HCEC 1CT (cell line): ENCODE data around the gene RBM19.
"Not testable (repeated sequence)": the region's sequence is repeated elsewhere in the genome, so short reads cannot be mapped to it uniquely, and the experiment has no call there.

Source experiments
- DNase-seq: peaks from one replicate; pipeline ENCODE4 v3.0.0-alpha.2; 2017

RBM19 gene, protein sequence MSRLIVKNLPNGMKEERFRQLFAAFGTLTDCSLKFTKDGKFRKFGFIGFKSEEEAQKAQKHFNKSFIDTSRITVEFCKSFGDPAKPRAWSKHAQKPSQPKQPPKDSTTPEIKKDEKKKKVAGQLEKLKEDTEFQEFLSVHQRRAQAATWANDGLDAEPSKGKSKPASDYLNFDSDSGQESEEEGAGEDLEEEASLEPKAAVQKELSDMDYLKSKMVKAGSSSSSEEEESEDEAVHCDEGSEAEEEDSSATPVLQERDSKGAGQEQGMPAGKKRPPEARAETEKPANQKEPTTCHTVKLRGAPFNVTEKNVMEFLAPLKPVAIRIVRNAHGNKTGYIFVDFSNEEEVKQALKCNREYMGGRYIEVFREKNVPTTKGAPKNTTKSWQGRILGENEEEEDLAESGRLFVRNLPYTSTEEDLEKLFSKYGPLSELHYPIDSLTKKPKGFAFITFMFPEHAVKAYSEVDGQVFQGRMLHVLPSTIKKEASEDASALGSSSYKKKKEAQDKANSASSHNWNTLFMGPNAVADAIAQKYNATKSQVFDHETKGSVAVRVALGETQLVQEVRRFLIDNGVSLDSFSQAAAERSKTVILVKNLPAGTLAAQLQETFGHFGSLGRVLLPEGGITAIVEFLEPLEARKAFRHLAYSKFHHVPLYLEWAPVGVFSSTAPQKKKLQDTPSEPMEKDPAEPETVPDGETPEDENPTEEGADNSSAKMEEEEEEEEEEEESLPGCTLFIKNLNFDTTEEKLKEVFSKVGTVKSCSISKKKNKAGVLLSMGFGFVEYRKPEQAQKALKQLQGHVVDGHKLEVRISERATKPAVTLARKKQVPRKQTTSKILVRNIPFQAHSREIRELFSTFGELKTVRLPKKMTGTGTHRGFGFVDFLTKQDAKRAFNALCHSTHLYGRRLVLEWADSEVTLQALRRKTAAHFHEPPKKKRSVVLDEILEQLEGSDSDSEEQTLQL

DNA sequence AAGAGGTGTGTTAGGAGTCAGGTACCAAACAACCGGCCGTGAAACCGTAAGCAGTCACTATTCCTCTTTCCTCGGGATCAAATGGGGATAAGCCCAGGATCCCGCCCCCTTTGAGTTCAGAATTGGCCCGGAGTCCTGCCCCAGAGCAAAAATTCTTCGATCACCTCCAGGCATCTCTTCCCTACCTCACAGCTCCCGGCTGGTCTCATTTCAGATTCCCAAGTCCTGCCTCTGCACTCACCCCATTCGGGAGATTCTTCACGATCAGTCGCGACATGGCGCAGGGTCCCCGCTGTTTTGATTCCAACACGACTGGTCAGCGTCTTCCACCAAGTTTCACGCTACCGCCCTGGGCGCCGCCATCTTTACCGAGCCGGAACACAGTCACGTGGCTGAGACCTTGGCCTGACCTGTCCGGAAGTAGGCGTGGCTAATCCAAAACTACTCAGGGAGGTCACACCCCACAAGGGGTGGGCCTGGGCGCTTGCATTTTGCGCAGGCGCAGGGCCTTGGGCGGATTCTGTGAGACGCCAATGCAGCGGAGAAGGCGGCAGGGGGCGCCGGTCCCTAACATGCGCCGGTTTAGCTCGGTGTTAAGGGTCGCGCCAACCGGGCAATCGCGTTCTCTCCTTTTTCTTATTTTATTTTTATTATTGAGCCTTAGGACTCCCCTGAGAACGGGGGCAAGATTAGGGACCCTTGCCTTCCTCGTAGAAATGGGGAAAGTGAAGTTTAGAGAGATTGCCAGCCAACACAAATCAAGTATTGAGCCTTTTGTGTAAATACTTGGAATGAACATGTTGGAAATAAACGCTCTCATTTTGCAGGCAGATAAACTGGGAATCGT lies at the start of gene RBM19:
RBM19 (minus strand) TSS at position 375 of the 847 bp plus-strand sequence; CDS start at position 277, 98 bp downstream.
- DNase-seq = peak; percentile 96

DNA sequence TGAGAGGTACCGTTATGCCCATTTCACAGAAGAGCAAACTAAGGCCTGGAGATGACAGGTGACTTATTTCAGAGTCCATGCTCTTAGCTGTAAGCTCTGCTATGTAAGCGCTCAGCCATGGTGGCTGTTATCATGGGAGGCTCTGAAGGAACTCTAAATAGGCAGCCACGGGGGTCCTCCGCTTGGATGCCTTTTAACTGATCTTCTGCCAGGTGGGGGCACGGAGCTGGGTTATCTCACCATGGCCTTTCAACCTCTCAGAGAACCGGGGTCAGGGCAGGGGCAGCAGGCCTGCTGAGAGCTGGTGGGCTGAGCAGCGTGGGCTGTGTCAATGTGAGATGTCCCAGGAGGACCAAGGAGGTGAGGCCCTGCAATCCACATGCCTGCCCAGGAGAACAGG lies 49.7 kb upstream of the RBM19 start:
- no peak for DNase-seq

DNA sequence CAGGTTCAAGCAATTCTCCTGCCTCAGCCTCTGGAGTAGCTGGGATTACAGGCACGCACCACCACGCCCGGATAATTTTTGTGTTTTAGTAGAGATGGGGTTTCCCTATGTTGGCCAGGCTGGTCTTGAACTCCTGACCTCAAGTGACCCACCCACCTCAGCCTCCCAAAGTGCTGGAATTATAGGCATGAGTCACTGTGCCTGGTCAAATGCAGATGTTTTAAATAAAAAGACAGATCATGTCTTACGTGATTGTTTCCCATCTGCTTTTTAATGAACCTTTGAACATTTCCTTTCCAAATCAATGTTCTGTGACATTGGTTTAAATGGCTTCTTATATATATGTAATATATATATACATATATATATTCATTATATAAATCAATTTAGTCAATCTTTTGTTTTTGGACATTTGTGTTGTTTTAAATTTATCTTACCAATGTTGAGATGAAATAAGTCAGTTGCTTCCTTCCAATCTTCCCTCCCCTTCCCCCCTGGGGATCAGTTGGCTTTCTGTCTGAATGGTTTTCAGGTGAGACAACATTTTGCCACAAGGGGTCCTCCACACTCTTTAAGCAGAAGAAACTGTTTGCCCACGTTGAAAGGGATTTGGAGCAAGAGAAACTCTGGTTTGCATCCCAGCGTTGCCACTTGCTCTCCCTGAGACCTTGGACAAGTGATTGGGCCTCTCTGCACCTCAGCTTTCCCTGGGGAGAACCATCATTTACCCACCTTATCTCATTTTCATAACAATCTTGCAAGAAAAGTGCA lies 47.6 kb upstream of the RBM19 start:
- DNase-seq = no peak

DNA sequence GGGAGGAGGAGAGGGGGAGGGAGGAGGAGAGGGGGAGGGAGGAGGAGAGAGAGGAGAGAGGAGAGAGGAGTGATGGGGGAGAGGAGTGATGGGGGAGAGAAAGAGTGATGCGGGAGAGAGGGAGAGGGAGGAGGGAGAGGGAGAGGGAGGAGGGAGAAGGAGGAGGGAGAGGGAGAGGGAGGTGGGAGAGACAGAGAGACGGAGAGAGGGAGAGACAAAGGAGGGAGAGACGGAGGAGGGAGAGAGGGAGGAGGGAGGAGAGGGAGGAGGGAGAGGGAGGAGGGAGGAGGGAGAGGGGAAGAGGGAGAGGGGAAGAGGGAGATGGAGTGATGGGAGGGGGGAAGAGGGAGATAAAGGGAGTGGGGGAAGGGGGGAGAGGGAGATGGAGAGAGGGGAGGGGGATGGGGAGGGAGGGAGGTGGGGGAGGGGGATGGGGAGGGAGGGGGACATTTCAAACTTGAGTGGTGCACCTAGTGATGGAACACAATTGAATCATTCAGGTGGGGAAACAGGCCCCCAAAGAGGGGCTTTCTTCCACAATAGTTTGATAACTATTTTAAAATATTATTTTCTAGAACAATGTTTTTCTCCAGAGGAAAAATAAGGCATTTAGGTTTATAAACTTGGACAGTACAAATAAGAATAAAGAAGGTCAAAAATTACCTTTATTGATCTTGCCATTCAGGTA lies 46.8 kb upstream of the RBM19 start:
- no peak for DNase-seq

DNA sequence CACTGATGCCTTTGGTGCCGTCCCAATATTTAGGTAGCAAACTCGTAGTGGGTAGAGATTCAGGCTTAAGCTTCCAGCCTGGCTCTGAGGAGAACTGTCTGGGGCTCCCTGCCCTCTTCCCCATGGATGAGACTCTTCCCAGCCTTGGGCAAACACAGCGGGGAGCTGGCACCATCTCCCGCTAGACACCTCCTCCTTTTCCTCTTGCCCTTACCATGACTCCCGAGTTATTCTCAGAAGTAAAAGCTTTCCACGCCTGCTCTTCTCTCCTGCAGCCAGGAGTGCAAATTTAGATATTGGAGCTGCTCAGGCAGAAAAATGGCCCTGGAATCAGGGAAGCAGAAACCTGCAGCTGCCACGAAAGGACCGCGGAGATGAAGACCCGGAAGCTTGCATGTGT lies 45.6 kb upstream of the RBM19 start:
- DNase-seq = no peak

DNA sequence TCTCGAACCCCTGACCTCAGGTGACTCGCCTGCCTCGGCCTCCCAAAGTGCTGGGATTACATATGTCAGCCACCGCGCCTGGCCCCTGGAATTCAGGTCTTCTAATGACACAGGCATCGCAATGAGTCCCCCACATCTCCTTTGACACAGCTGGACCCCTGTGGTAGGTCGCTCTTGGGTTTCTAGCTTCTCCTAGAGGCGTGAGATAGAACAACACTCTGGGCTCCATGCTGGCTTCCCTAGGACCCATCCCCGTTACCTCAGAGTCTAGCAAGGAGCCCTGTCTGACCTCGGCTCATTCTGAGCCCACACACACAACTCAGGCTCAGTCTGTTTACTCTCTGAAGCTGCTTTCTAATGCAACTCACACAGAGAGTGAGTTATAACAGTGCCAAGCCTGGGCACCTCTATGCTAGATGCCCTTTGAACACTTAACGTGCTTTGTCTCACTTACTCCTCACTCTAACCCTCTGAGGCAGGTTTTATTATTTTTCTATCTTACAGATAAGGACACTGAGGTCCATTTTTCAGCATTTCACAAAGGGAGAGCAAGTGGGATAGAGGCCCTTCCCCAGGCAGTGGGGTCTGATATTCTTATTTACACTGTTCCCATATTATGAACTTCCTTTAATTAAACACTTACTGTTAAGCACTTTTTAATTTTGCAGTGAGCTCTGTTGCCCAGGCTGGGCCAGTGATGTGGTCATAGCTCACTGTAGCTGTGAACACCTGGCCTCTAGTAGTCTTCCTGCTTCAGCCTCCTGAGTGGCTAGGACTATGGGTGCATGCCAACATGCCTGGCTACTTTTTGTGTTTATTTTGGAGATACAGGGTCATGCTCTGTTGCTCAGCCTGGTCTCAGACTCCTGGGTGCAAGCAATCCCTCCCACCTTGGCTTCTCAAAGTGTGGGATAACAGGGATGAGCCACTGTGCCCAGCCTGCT lies 40.6 kb upstream of the RBM19 start:
- no peak for DNase-seq

DNA sequence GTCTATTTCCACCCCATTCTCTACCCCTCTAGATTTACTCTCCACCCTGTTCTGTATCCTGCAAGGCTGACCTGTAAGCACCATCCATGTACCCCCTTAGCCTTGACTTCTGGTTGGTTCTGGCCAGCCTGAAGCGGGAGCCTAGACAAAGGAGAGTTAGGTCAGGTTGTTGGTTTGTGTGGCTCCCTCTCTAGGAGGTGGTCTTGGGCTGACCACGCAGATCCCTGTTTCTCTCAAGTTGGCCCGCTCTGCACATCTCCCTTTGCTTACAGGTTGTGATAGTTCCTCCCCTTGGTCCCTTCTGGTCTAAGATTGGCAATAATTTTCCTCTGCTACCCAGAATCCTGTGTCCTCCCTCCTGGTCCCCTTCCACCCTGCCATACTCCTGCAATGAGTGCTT lies 38.3 kb upstream of the RBM19 start:
- no peak for DNase-seq

DNA sequence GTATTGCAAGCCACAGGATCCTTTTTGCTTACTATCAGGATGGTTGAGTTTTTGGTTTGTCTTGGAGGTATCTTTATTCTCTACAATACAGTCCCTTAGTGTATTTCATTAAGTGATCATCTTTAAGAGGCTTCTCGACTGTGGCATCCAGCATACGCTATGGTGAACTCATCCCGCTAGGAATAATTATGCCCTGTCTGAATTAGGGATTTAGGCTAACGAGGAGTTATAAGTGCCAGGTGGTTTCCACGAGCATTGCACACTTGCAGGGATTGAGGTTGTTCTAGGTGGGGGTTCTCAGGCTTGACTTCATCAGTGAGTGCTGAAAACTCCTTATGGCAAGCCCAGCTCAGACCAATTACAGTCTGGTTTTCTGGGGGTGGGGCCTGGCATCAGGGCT lies 37.2 kb upstream of the RBM19 start:
- DNase-seq = no peak

DNA sequence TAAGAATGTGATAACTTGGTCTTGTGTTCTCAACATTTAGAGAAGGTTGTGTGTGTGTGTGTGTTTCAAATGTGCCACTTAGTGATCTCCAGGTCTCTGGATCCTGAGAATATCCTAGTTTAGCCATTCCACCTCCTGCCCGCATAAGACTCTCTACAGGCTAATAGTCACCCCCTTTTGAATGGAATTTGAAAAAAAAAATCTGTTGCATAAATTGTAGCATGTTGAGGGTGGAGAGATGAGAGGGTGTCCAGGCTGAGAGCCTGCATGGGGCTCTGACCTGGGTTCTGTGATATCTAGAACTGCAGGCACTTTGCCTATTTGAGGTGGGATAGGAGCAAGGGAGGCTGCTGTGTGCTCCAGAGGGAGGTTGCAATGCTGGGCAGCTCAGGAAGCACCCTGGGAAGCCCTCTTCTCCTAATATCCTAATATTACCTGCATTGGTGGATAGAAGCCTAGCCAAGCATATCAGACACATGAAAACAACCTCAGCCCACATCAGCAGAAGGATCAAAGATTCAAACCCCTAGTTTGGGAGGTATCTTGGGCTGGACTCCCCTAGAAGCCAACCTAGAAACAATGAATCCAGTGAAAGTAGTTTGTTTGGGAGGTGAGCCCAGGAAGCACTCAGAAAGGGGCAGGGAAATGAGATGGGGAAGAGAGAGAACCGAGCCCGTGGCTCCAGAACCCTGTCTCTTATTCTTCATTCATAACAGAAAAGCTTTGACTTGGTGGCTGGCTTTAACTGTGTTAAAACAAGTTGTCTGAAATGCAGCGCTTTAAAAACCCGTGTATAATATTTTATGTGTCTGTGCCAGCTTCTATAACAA lies 35.6 kb upstream of the RBM19 start:
- DNase-seq = no peak

DNA sequence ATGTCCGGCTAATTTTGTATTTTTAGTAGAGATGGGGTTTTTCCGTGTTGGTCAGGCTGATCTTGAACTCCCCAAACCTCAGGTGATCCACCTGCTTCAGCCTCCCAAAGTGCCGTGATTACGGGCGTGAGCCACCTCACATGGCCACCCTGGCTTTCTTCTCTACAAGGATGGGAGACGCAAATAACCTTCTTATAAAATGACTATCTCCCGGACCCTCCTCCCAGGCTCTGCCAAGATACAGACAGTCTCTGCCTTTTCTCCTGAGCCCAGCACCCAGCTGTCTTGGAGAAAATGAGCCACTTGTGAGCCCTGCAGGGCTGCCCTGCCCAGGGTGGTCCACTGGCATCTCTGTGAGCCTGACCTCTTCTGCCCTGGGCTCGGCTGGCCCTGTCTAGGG lies 34.7 kb upstream of the RBM19 start:
- DNase-seq = no peak

DNA sequence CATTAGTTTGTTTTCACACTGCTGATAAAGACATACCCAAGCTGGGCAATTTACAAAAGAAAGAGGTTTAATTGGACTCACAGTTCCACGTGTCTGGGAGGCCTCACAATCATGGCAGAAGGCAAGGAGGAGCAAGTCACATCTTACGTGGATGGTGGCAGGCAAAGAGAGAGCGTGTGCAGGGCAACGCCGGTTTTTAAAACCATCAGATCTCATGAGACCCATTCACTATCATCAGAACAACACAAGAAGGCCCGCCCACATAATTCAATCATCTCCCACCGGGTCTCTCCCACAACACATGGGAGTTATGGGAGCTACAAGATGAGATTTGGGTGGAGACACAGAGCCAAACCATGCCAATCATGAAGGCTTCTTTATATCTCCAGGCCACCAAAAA lies 34.1 kb upstream of the RBM19 start:
- not testable (repeated sequence) for DNase-seq

DNA sequence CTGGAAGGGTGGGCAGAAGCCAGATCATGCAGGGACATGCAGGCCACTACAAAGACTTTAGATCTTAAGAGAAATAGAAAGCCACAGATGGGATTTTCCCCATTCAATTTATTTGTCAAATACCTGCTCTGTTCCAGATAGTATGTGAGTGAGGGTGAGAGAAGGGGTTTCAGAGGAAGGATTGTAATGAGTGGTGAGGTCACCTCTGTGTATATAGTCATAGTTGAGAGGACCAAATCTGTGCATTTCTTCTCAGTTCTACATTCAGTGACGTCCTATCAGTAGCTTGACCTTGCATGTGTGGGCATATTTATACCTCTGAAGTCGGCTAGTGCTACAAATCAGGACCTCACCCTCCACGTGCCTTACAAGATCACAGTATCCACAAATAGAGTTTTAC lies 31.2 kb upstream of the RBM19 start:
- DNase-seq = no peak

DNA sequence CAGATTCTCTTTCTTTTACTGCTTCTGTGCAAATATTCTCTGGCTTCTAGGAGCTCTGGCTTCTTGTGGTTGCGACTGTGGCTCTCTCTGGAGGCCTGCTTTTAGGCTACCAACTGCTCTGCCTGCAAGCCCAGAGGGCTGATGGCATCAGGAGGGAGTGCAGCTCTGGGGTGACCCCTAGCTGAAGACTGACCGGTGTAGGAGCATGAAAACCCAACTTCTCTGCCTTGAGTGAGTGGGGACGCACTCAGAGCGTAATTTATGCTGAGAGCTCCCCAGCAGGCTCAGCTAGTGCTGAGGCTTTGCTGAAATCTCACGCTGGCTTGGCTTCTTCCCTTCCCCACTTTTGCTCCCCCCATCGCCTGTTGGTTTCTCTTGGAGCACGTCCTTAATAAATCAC lies 29.9 kb upstream of the RBM19 start:
- no peak for DNase-seq

DNA sequence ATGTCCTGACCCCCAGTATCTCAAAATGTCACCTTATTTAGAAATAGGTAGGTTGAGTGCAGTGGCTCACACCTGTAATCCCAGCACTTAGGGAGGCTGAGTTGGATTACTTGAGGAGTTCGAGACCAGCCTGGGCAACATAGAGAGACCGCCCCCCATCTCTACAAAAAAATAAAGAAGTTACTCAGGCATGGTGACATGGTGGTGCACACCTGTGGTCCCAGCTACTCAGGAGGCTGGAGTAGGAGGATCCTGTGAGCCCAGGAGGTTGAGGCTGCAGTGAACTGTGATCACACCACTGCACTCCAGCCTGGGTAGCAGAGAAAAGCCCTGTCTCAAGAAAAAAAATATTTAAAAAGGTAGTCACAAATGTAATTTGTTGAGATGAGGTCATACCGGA lies 27.9 kb upstream of the RBM19 start:
- no peak for DNase-seq

DNA sequence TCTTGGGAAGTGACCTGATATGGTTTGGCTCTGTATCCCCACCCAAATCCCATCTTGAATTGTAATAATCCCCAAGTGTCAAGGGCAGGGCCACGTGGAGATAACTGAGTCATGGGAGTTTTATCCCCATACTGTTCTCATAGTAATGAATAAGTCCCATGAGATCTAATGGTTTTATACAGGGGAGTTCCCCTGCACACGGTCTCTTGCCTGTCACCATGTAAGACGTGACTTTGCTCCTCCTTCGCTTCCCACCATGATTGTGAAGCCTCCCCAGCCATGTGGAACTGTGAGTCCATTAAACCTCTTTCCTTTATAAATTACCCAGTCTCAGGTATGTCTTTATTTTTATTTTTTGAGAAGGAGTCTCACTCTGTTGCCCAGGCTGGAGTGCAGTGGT lies 26.6 kb upstream of the RBM19 start:
- not testable (repeated sequence) for DNase-seq

DNA sequence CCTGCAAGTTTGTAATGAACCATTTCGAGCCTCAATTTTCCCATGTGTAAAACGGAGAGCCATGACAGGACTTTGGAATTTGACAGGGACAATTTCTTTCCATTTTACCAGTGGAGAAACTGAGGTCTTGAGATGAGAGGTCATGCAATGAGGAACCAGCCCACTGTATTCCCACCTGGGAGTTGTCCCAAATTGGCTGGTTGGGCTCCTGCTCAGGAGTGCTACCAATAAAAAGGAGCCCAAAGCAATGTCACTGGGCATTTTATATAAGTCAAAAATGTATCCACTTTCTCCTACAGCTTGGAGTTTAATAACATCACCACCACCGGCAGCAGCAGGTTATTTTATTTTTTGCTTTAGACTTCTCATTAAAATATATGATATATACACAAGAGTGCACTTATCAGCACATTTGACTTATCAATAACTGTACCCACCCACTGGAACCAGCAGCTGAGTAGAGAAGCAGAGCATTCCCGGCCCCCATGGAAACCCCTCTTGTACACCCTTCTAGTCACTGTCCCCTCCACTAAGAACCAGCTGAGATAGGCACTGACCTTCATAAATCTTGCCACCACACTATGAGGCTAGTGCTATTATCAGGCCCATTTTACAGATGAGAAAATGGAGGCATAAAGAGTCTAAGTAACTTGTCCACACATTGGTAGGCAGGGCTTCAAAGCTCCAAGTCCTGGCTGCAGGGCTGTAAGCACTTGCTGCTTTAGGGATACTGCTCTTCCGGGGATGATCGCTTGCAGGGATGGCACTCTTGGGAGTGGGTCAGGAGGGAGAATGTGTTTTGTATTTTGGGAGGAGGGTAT lies 25.3 kb upstream of the RBM19 start:
- no peak for DNase-seq

DNA sequence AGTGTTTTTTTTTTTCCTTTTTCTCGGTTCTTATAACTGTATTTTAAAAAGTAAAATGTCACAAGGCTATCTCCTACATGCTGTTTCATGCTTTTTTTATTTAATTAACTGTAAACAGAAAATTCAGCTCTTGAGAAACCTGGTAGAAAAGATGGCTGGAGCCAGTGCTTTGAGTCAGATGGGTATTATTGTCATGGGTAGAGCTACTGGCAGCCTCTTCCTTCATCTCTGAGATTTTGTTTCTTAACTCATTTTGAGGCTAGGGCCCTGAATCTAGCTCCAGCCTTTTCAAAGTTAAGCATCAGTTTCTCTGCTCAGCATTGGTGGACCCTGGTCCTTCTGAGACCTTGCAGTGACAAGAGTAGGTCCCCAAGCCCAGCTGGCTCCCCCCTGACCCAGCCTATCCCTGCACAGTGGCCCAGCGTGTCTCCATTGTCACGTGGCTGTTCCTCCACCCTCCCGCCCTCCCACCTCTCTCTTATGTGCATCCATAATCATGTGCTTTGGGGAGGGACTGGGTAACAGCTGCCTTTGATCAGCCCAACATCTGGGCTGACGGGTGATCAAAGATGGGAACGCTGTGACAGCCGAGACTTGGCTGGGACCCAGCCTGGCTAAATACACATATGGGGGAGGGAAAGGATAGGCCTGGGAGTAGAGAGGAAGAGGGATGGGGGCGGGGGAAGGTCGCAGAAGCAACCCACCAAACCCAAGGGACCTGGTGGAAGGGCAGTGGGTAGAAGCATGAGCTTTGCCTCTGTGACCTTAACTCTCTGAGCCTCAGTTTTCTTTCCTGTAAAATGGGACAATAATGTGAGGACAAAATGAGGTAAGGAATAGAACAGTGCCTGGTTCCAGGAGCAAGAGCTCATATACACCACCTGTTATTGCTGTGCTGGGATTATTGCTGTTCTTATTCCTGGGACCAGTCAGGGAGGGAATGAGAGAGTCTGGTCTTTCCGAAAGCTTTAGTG lies 24.4 kb upstream of the RBM19 start:
- DNase-seq = no peak
